ENCODE data around the gene A3GALT2.

DNA sequence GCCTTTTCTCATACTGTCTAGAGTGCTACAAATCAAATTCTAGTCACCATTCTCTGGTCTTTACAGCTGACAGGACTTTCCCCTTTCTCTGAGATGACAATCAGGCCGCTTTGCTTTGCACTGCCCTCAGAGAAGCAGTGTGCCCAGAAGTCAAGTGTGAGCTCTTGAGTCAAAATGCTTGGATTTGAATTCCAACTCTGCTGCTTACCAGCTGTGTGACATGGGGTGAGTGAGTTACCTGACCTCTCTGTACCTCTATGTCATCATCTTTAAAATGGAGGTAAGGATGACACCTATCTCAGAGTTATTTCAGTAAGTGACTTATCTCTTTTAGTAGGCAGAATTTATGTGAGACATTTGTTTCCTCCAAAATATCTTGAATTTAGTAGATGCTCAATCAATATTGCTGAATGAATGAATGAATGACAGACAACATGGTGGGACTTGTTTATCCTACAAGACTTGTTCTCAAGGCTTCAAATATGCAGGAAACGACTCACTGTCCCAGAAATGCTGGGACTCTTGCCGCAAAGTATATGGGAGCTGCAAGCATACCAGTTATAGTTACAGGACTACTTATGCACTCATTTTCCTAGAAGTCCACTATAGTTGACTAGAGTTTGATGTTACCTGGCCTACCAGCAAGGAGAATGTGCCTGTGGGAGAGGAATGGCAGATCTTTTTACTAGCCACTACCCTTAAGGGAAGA, 38.1 kb upstream of the A3GALT2 start:
- no peak for TF ChIP-seq MAX (IDR thresholded peaks at IDR 0.05; ENCODE audit: low read depth, low read length)
- TF ChIP-seq, protein P1, sequence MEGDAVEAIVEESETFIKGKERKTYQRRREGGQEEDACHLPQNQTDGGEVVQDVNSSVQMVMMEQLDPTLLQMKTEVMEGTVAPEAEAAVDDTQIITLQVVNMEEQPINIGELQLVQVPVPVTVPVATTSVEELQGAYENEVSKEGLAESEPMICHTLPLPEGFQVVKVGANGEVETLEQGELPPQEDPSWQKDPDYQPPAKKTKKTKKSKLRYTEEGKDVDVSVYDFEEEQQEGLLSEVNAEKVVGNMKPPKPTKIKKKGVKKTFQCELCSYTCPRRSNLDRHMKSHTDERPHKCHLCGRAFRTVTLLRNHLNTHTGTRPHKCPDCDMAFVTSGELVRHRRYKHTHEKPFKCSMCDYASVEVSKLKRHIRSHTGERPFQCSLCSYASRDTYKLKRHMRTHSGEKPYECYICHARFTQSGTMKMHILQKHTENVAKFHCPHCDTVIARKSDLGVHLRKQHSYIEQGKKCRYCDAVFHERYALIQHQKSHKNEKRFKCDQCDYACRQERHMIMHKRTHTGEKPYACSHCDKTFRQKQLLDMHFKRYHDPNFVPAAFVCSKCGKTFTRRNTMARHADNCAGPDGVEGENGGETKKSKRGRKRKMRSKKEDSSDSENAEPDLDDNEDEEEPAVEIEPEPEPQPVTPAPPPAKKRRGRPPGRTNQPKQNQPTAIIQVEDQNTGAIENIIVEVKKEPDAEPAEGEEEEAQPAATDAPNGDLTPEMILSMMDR (IDR thresholded peaks at IDR 0.05; ENCODE audit: low read depth, low read length) = no peak

Measured in NB4 (cell line).